Measurements from ENCODE around the gene DAAM2.

DNA sequence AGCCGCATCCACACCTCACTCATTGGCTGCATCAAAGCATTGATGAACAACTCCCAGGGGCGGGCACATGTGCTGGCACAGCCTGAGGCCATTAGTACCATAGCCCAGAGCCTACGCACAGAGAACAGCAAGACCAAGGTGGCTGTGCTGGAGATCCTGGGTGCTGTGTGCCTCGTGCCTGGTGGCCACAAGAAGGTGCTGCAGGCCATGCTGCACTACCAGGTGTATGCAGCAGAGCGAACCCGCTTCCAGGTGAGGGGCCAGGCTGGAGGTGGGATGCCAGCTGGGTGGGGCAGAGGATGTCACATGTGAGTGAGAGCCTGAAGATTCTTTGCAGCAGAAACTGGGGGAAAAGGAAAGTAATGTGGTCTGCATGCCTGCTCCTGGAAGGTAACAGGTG is 75.4 kb downstream of the DAAM2 start:
- TF ChIP-seq EZH2 (IDR thresholded peaks at IDR 0.05; ENCODE audit: borderline replicate concordance, low read depth, low read length, poor library complexity, severe bottlenecking), result no peak
- TF ChIP-seq, protein P1, sequence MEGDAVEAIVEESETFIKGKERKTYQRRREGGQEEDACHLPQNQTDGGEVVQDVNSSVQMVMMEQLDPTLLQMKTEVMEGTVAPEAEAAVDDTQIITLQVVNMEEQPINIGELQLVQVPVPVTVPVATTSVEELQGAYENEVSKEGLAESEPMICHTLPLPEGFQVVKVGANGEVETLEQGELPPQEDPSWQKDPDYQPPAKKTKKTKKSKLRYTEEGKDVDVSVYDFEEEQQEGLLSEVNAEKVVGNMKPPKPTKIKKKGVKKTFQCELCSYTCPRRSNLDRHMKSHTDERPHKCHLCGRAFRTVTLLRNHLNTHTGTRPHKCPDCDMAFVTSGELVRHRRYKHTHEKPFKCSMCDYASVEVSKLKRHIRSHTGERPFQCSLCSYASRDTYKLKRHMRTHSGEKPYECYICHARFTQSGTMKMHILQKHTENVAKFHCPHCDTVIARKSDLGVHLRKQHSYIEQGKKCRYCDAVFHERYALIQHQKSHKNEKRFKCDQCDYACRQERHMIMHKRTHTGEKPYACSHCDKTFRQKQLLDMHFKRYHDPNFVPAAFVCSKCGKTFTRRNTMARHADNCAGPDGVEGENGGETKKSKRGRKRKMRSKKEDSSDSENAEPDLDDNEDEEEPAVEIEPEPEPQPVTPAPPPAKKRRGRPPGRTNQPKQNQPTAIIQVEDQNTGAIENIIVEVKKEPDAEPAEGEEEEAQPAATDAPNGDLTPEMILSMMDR (conservative IDR thresholded peaks at IDR 0.05; ENCODE audit: low read depth, low read length), result no peak

Data from A673 (cell line).